Kidney capillary endothelial cell (primary cell): ENCODE results near the gene FTCD.
"Not testable (repeated sequence)": the region's sequence is repeated elsewhere in the genome, so short reads cannot be mapped to it uniquely, and the experiment has no call there.

Source experiments
- DNase-seq: peaks from one replicate; pipeline ENCODE4 v3.0.0-alpha.2; 2018; ENCODE audit warnings: low spot score

Gene FTCD

GRCh38 chr21:46111857-46112724, 43.3 kb downstream of the FTCD start:
- no peak for DNase-seq

GRCh38 chr21:46111193-46111571, 44.2 kb downstream of the FTCD start:
- DNase-seq: no peak

GRCh38 chr21:46110499-46111192, 44.7 kb downstream of the FTCD start:
- no peak for DNase-seq

GRCh38 chr21:46109313-46110221, 45.8 kb downstream of the FTCD start:
- DNase-seq: no peak

GRCh38 chr21:46108827-46109312, 46.5 kb downstream of the FTCD start:
- DNase-seq: no peak

GRCh38 chr21:46107376-46107775, 48.0 kb downstream of the FTCD start:
- not testable (repeated sequence) for DNase-seq

GRCh38 chr21:46104104-46104503, 51.3 kb downstream of the FTCD start:
- DNase-seq: no peak

- no peak for DNase-seq
Observed at GRCh38 chr21:46100906-46101305, 54.5 kb downstream of the FTCD start.

GRCh38 chr21:46100426-46100825, 55.0 kb downstream of the FTCD start:
- DNase-seq: no peak

GRCh38 chr21:46100020-46100419, 55.4 kb downstream of the FTCD start:
- DNase-seq: no peak

GRCh38 chr21:46099476-46099875, 55.9 kb downstream of the FTCD start:
- no peak for DNase-seq

- no peak for DNase-seq
Observed at GRCh38 chr21:46098303-46099141, 56.9 kb downstream of the FTCD start.

- no peak for DNase-seq
Observed at GRCh38 chr21:46097336-46098293, 57.8 kb downstream of the FTCD start, which contains the start of gene COL6A2. TSS of gene COL6A2 (plus strand) at chr21:46098112.

GRCh38 chr21:46096596-46097335, 58.6 kb downstream of the FTCD start:
- no peak for DNase-seq

GRCh38 chr21:46095814-46096595, 59.4 kb downstream of the FTCD start:
- DNase-seq: no peak

GRCh38 chr21:46095083-46095719, 60.2 kb downstream of the FTCD start:
- DNase-seq: no peak

- no peak for DNase-seq
Observed at GRCh38 chr21:46094401-46095082, 60.8 kb downstream of the FTCD start.
